Measurements from ENCODE around the gene AMPD3.

AMPD3 gene

GRCh38 chr11:10478066-10478465 lies 23.0 kb downstream of the AMPD3 start:
- TF ChIP-seq, protein P1, sequence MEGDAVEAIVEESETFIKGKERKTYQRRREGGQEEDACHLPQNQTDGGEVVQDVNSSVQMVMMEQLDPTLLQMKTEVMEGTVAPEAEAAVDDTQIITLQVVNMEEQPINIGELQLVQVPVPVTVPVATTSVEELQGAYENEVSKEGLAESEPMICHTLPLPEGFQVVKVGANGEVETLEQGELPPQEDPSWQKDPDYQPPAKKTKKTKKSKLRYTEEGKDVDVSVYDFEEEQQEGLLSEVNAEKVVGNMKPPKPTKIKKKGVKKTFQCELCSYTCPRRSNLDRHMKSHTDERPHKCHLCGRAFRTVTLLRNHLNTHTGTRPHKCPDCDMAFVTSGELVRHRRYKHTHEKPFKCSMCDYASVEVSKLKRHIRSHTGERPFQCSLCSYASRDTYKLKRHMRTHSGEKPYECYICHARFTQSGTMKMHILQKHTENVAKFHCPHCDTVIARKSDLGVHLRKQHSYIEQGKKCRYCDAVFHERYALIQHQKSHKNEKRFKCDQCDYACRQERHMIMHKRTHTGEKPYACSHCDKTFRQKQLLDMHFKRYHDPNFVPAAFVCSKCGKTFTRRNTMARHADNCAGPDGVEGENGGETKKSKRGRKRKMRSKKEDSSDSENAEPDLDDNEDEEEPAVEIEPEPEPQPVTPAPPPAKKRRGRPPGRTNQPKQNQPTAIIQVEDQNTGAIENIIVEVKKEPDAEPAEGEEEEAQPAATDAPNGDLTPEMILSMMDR (IDR thresholded peaks at IDR 0.05; ENCODE audit: borderline replicate concordance, insufficient read depth, low read depth, low read length) = no peak
- no peak overlapping the region for H3K4me3 ChIP-seq (ENCODE audit: low read depth, low read length)

GRCh38 chr11:10478574-10479550 lies 23.8 kb downstream of the AMPD3 start:
- TF ChIP-seq, protein P1 (IDR thresholded peaks at IDR 0.05; ENCODE audit: borderline replicate concordance, insufficient read depth, low read depth, low read length) = no peak

DNA sequence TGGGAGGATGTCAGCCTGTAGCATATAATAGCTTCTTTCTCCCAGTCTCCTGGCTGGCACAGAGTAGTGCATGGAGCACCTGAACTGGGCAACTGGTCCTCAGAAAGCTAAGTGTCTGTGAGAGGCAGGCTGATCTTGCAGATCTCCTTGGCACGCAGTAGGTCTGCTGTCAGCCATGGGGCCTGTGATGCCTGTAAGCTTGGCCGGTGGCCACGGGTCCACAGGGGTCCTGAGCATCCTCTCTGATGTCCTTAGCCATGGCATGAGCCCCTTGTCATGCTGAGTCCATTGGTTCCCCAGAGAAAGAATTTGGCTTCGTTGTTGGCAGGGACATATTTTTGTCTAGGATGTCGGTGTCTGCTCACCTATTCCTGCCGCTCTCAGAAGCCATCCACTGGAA lies 25.0 kb downstream of the AMPD3 start:
- TF ChIP-seq, protein P1 (IDR thresholded peaks at IDR 0.05; ENCODE audit: borderline replicate concordance, insufficient read depth, low read depth, low read length) = no peak
- no peak overlapping the region for H3K4me3 ChIP-seq (ENCODE audit: low read depth, low read length)

More at GRCh38 chr11:10478574-10479550, 23.8 kb downstream of the AMPD3 start:
- no peak overlapping the region for H3K4me3 ChIP-seq (ENCODE audit: low read depth, low read length)

DNA sequence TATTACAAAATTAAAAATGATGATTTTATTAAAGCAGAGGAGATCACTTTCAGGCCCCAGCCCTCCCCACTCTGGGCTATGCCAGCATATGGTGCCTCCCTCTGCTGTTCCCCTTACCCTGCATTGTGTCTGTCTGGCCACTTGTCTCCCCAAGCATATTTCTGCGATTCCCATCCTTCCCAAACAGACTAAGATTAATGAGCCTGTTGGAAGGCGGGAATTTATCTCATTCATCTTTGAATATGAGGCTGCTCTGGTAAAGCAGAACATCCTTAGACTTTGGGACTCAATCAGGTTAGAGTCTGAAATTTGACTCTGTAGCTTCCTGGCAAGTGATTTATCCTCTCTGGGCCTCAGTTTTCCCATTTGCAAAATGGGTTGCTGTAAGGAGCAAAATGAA lies 25.7 kb downstream of the AMPD3 start:
- TF ChIP-seq, protein P1 (IDR thresholded peaks at IDR 0.05; ENCODE audit: borderline replicate concordance, insufficient read depth, low read depth, low read length) = no peak
- no peak overlapping the region for H3K4me3 ChIP-seq (ENCODE audit: low read depth, low read length)

- no peak overlapping the region for H3K4me3 ChIP-seq (ENCODE audit: low read depth, low read length)
- TF ChIP-seq, protein P1 (IDR thresholded peaks at IDR 0.05; ENCODE audit: borderline replicate concordance, insufficient read depth, low read depth, low read length) = no peak
Observed at GRCh38 chr11:10481560-10482349, 26.7 kb downstream of the AMPD3 start.

GRCh38 chr11:10483174-10483573 lies 28.1 kb downstream of the AMPD3 start:
- TF ChIP-seq, protein P1 (IDR thresholded peaks at IDR 0.05; ENCODE audit: borderline replicate concordance, insufficient read depth, low read depth, low read length) = no peak

More at GRCh38 chr11:10483174-10483573, 28.1 kb downstream of the AMPD3 start:
- no peak overlapping the region for H3K4me3 ChIP-seq (ENCODE audit: low read depth, low read length)

Data from GM12875 (cell line).